SK-N-SH (cell line): ENCODE results near the gene AKT1S1. TPM values are rescaled to one million over a fixed set of nuclear protein-coding genes. Genes with fewer than 3 reads are reported as not detected.

Experiments used
- CTCF ChIA-PET: fragments of 300-600, 350-600 bp; formaldehyde crosslinking; extraction: SDS; loops from one replicate; lab custom pipeline; 2021; lab: Yijun Ruan, JAX
- POLR2A ChIA-PET: fragments of 350-600 bp; sonication (Branson Sonifier 250); formaldehyde crosslinking; extraction: SDS; loops from one replicate; lab custom pipeline; 2020; ENCODE audit warnings: antibody characterized with exemption, inconsistent platforms; lab: Yijun Ruan, JAX
- DNase-seq: peaks from one replicate; pipeline ENCODE4 v3.0.0; 2012
- H2AFZ ChIP-seq: fragments of 200-600 bp; sonication (generic); 2 replicates; pipeline ENCODE4 v1.8.1; 2016; ENCODE audit warnings: antibody characterized with exemption, mild to moderate bottlenecking, low read depth
- H3F3A ChIP-seq: fragments of 200-600 bp; sonication (generic); replicated peaks from 2 replicates; pipeline ENCODE3; 2016; ENCODE audit warnings: antibody characterized with exemption, mild to moderate bottlenecking; ENCODE audit not compliant: insufficient read depth
- H3K27ac ChIP-seq, 2 experiments: fragments of 200-500 bp in 1 of 2; fragments of 200-600 bp in 1 of 2; sonication (Bioruptor generic) in 1 of 2; sonication (generic), shearing (Covaris generic) in 1 of 2; 2 replicates each; pipeline versions ENCODE4 v1.5.1 to v1.6.1; 2014 to 2016; ENCODE audit warnings: low read depth in 2 of 2, inconsistent platforms in 1 of 2, low read length in 1 of 2, mild to moderate bottlenecking in 1 of 2, mixed read lengths in 1 of 2
- H3K27me3 ChIP-seq: fragments of 200-600 bp; sonication (generic), shearing (Covaris generic); 2 replicates; pipeline ENCODE4 v1.6.1; 2016; ENCODE audit warnings: mixed run types; ENCODE audit not compliant: insufficient read depth
- H3K36me3 ChIP-seq, 2 experiments: fragments of 200-500 bp in 1 of 2; fragments of 200-600 bp in 1 of 2; sonication (Bioruptor generic) in 1 of 2; sonication (generic) in 1 of 2; replicated peaks in 1 of 2; 2 replicates each; pipeline versions ENCODE3 to v1.5.1; 2014 to 2016; ENCODE audit warnings: low read length in 1 of 2, mild to moderate bottlenecking in 1 of 2; ENCODE audit not compliant: insufficient read depth in 2 of 2, control insufficient read depth in 1 of 2
- H3K4me1 ChIP-seq, 2 experiments: fragments of 200-500 bp in 1 of 2; fragments of 200-600 bp in 1 of 2; sonication (Bioruptor generic) in 1 of 2; sonication (generic), shearing (Covaris generic) in 1 of 2; 2 replicates each; pipeline versions ENCODE4 v1.5.1 to v1.6.1; 2014 to 2016; ENCODE audit warnings: low read depth in 1 of 2, low read length in 1 of 2, mixed run types in 1 of 2; ENCODE audit not compliant: insufficient read depth in 2 of 2, control insufficient read depth in 1 of 2
- H3K4me2 ChIP-seq: fragments of 200-600 bp; sonication (generic), shearing (Covaris generic); 2 replicates; pipeline ENCODE4 v1.6.1; 2017; ENCODE audit warnings: mixed run types
- H3K4me3 ChIP-seq, 2 experiments: fragments of 200-500 bp in 1 of 2; fragments of 200-600 bp in 1 of 2; sonication (Bioruptor generic) in 1 of 2; sonication (generic), shearing (Covaris generic) in 1 of 2; 2 replicates each; pipeline versions ENCODE4 v1.5.1 to v1.8.1; 2014 to 2016; ENCODE audit warnings: low read depth in 2 of 2, inconsistent platforms in 1 of 2, low read length in 1 of 2, mild to moderate bottlenecking in 1 of 2, mixed read lengths in 1 of 2, moderate library complexity in 1 of 2
- H3K79me2 ChIP-seq: fragments of 200-600 bp; sonication (generic); 2 replicates; pipeline ENCODE4 v1.8.1; 2017; ENCODE audit warnings: mild to moderate bottlenecking; ENCODE audit not compliant: insufficient read depth
- H3K9ac ChIP-seq: fragments of 200-600 bp; sonication (generic); 2 replicates; pipeline ENCODE4 v1.6.1; 2017; ENCODE audit warnings: mixed run types
- H3K9me2 ChIP-seq: fragments of 200-600 bp; sonication (generic); 2 replicates; pipeline ENCODE4 v1.6.1; 2017; ENCODE audit warnings: mixed run types
- H3K9me3 ChIP-seq: fragments of 200-600 bp; sonication (generic); 2 replicates; pipeline ENCODE4 v1.6.1; 2017; ENCODE audit warnings: mixed run types, mild to moderate bottlenecking, moderate library complexity
- H4K20me1 ChIP-seq: fragments of 200-600 bp; sonication (generic); 2 replicates; pipeline ENCODE4 v1.6.1; 2017; ENCODE audit warnings: mild to moderate bottlenecking, mixed run types; ENCODE audit not compliant: insufficient read depth
- ELF1 ChIP-seq: IDR thresholded peaks from 2 replicates; pipeline ENCODE4 v1.4.0; 2012
- GATA2 ChIP-seq: sonication (generic); formaldehyde crosslinking; IDR thresholded peaks from 2 replicates; pipeline ENCODE4 v1.5.0; 2020; ENCODE audit warnings: mild to moderate bottlenecking, missing genetic modification reagents
- JUND ChIP-seq: IDR thresholded peaks from 2 replicates; pipeline ENCODE4 v1.4.0; 2012
- PBX3 ChIP-seq: IDR thresholded peaks from 2 replicates; pipeline ENCODE4; 2012
- POLR2AphosphoS5 ChIP-seq: IDR thresholded peaks from 2 replicates; pipeline ENCODE4 v1.6.1; 2012; ENCODE audit warnings: low read depth, low read length
- SIN3A ChIP-seq: IDR thresholded peaks from 2 replicates; pipeline ENCODE4 v1.6.1; 2012; ENCODE audit warnings: low read depth, mild to moderate bottlenecking, low read length, moderate library complexity, borderline replicate concordance
- SMC3 ChIP-seq: IDR thresholded peaks from 2 replicates; pipeline ENCODE4 v1.6.1; 2012; ENCODE audit warnings: low read depth, low read length, improper control_type of control experiment
- YY1 ChIP-seq: IDR thresholded peaks from 2 replicates; pipeline ENCODE4 v1.4.0; 2012; ENCODE audit warnings: low read depth, mild to moderate bottlenecking
- ZBTB33 ChIP-seq: IDR thresholded peaks from 2 replicates; pipeline ENCODE4 v1.4.0; 2012; ENCODE audit warnings: low read depth, borderline replicate concordance
- WGBS: methylation state at CpG from one replicate; pipeline ENCODE4 v1.1.6; 2017; ENCODE audit warnings: low lambda C conversion rate; 5-methylcytosine and 5-hydroxymethylcytosine counted together
- polyA plus RNA-seq, 3 experiments: library from polyadenylated mRNA; depleted of rRNA; stranded (reverse); fragments of >200 nt; gene quantifications; 2 replicates each; pipeline ENCODE4 v1.2.3, GENCODE V29; 2012

Gene AKT1S1
- polyA plus RNA-seq, 1 of the 3 experiments (the other 2 are of a cell fraction) = 63.7 TPM

GRCh38 chr19:49855676-49856573 is 21.2 kb downstream of the AKT1S1 start:
- Histone ChIP-seq H4K20me1 (peaks cover 71% of the 10 kb centered on the region), H2AFZ (no peak overlapping the region), H3K27ac (no peak overlapping the region; a peak in 1 of 4 replicates), H3K27me3 (no peaks in the 10 kb centered on the region), H3K9me2 (no peaks in the 10 kb centered on the region), H3K9me3 (no peaks in the 10 kb centered on the region), H3K4me2 (no peak overlapping the region), H3K79me2 (peaks cover 38% of the 10 kb centered on the region), H3K4me3 (no peak overlapping the region), H3F3A (peaks cover 62% of the 10 kb centered on the region), H3K9ac (no peak overlapping the region), H3K36me3 (peaks cover 14 to 42% of the 10 kb centered on the region in 2 experiments), H3K4me1 (peaks cover 13 to 23% of the 10 kb centered on the region in 2 experiments; a peak in 3 of 4 replicates)
- DNase-seq = peak; percentile 39
- ChIA-PET POLR2A (no interaction called here), CTCF (interaction anchor here (4.2 kb wide), 1 partner anchor 8 kb away, joined by 20 read pairs; no protein-coding TSS in a partner anchor)
- TF ChIP-seq SMC3 (no peak), POLR2AphosphoS5 (peak; percentile 34; the same call in 1 of the 2 replicates), SIN3A (peak; percentile 80; the same call in 1 of the 2 replicates), GATA2 (no peak), PBX3 (peak; percentile 41; the same call in 1 of the 2 replicates), ZBTB33 (peak; percentile 55; the same call in 1 of the 2 replicates), ELF1 (peak; percentile 30; the same call in 1 of the 2 replicates)
- whole genome bisulfite sequencing = 88% methylated on average over 12 of the region's 21 CpGs

- no peak overlapping the region for H3K9ac ChIP-seq
- CTCF ChIA-PET = interaction anchor here (4.2 kb wide), 1 partner anchor 9 kb away, joined by 20 read pairs; no protein-coding TSS in a partner anchor
These were observed 21.9 kb downstream of the AKT1S1 start for GRCh38 chr19:49855277-49855675.

More at GRCh38 chr19:49855277-49855675, 21.9 kb downstream of the AKT1S1 start:
- no peak overlapping the region for H3K4me3 ChIP-seq
- POLR2A ChIA-PET = interaction anchor here (1.3 kb wide), 1 partner anchor 10 kb away, joined by 3 read pairs; no protein-coding TSS in a partner anchor
- no peak for TF ChIP-seq YY1
- peak; percentile 8; the same call in 1 of the 2 replicates for TF ChIP-seq JUND
- 0 out of 2 replicates have a peak, but pooled peaks have one; percentile 6 for TF ChIP-seq SIN3A
- H3K4me1 ChIP-seq = peaks cover 13 to 24% of the 10 kb centered on the region in 2 experiments; a peak in 3 of 4 replicates
- no peak for DNase-seq
- peaks cover 71% of the 10 kb centered on the region for H4K20me1 ChIP-seq
- 85% methylated on average over 4 of the region's 12 CpGs for WGBS
- no peaks in the 10 kb centered on the region for H3K9me3 ChIP-seq
- no peak overlapping the region; a peak in 1 of 4 replicates for H3K27ac ChIP-seq
- H3K9me2 ChIP-seq = no peaks in the 10 kb centered on the region
- H3K36me3 ChIP-seq = peaks cover 9 to 36% of the 10 kb centered on the region in 2 experiments
- no peak overlapping the region for H3K4me2 ChIP-seq
- H2AFZ ChIP-seq = no peak overlapping the region
- peaks cover 38% of the 10 kb centered on the region for H3K79me2 ChIP-seq
- no peaks in the 10 kb centered on the region for H3K27me3 ChIP-seq
- H3F3A ChIP-seq = peaks cover 61% of the 10 kb centered on the region
